ENCODE measurements around the gene USP34.

Gene USP34

GRCh38 chr2:61356261-61356957, 114.5 kb downstream of the USP34 start:
- no peak for FAIRE-seq
- TF ChIP-seq POLR2A (IDR thresholded peaks at IDR 0.05; ENCODE audit: low read depth, low read length): no peak
- DNase-seq (ENCODE audit: insufficient read length, low spot score): no peak

DNA sequence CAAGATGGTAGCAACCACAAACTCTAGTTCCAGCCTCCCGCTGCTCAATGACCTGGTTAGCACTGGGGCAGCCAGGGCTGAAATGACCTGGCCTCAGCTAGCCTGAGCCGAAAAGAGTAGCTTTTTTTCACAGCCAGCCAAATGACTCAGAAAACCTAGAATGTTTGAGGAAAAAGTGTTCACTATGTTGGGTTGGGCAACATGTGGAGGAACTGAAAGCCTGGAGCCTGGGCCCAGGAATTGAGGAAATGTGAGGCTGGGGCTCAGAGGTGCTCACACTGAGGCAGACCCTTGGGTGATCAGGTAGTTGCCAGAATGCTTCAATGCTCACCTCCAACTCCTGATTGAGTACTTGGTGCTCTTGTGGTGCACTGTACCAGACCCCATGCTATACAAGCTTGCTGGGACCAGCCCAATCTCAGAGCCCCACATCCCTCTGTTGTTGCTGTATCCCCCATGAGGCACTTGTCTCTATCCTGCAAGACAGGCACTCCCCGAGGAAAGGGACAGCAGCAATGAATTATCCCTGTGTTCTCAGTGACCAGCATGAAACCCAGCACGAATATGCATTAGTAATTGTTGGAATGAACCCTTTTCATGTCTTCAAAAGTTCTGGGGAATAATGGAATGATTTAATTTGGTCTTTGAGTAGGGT, 116.2 kb downstream of the USP34 start:
- DNase-seq (ENCODE audit: insufficient read length, low spot score): no peak

DNA sequence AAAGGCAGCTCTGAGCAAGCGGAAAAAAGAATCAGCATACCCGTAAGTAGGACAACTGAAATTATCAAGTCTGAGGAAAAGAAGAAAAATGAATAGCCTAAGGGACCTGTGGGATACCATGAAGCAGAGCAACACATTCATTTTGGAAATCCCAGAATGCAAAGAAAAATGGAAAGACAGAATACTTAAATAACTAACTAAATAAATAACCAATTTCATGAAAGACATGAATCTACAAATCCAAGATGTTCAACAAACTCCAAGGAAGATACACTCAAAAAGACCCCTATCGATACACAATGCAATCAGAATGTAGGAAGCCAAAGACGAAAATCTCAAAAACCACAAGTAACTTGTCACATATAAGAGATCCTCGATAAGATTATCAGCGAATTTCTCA, 117.0 kb downstream of the USP34 start:
- no peak for FAIRE-seq
- DNase-seq (ENCODE audit: insufficient read length, low spot score): no peak

More for the DNA sequence above, 116.2 kb downstream of the USP34 start:
- no peak for FAIRE-seq
- TF ChIP-seq POLR2A (IDR thresholded peaks at IDR 0.05; ENCODE audit: low read depth, low read length): no peak

GRCh38 chr2:61350777-61351176, 120.1 kb downstream of the USP34 start:
- no peak for FAIRE-seq
- DNase-seq (ENCODE audit: insufficient read length, low spot score): no peak
- no peak for TF ChIP-seq POLR2A (IDR thresholded peaks at IDR 0.05; ENCODE audit: low read depth, low read length)

More for the DNA sequence above, 117.0 kb downstream of the USP34 start:
- TF ChIP-seq POLR2A (IDR thresholded peaks at IDR 0.05; ENCODE audit: low read depth, low read length): no peak

GRCh38 chr2:61343141-61343540, 127.7 kb downstream of the USP34 start:
- FAIRE-seq: peak; percentile 62
- no peak for DNase-seq (ENCODE audit: insufficient read length, low spot score)
- no peak for TF ChIP-seq POLR2A (IDR thresholded peaks at IDR 0.05; ENCODE audit: low read depth, low read length)

DNA sequence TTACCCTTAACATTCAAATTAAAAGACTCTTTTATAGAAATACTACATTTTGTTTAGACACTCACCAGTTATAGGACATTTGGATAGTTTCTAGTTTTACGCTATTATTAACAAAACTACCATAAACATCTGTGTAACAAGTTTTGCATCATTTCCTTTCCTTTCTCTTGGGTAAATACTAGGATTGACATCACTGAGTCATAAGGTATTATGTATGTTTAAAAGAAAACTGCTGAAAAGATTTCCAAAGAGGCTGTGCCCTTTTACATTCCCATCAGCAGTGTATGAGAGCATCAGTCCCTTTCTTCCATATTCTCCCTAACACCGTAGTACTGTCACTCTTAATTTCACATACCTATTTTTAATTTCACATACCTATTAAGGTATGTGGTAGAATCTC, 130.6 kb downstream of the USP34 start:
- DNase-seq (ENCODE audit: insufficient read length, low spot score) (no peak), FAIRE-seq (peak; percentile 6)
- no peak for TF ChIP-seq POLR2A (IDR thresholded peaks at IDR 0.05; ENCODE audit: low read depth, low read length)

GRCh38 chr2:61338447-61338846, 132.4 kb downstream of the USP34 start:
- DNase-seq (ENCODE audit: insufficient read length, low spot score): no peak
- no peak for FAIRE-seq
- TF ChIP-seq POLR2A (IDR thresholded peaks at IDR 0.05; ENCODE audit: low read depth, low read length): no peak

GRCh38 chr2:61335187-61335586, 135.7 kb downstream of the USP34 start:
- TF ChIP-seq POLR2A (IDR thresholded peaks at IDR 0.05; ENCODE audit: low read depth, low read length): no peak
- DNase-seq (ENCODE audit: insufficient read length, low spot score) (no peak), FAIRE-seq (peak; percentile 64)

- FAIRE-seq (no peak), DNase-seq (ENCODE audit: insufficient read length, low spot score) (no peak)
- TF ChIP-seq POLR2A (IDR thresholded peaks at IDR 0.05; ENCODE audit: low read depth, low read length): no peak
These were observed 136.4 kb downstream of the USP34 start for GRCh38 chr2:61334466-61334865.

- DNase-seq (ENCODE audit: insufficient read length, low spot score) (no peak), FAIRE-seq (peak; percentile 96)
- no peak for TF ChIP-seq POLR2A (IDR thresholded peaks at IDR 0.05; ENCODE audit: low read depth, low read length)
These were observed 142.1 kb downstream of the USP34 start for GRCh38 chr2:61328707-61329251.

DNA sequence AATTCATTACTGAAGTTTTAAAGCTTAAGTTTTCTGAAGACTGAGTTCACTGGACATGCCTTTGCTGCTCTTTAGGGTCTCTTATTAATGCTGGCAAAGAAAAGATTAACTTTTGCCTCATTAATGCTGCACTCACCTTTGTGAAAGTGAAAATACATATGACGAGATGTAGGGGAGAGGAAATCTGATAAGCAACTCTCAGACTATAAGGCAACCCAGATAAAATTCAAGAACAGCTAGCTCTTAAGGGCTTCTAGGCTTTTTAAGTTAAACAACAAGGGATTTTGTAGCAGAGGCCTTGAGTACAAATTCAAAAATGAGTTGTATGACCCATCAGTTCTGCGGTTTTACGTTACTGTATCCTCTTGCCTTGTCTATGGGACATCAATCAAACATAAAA, 143.7 kb downstream of the USP34 start:
- DNase-seq (ENCODE audit: insufficient read length, low spot score) (no peak), FAIRE-seq (no peak)
- TF ChIP-seq POLR2A (IDR thresholded peaks at IDR 0.05; ENCODE audit: low read depth, low read length): no peak

DNA sequence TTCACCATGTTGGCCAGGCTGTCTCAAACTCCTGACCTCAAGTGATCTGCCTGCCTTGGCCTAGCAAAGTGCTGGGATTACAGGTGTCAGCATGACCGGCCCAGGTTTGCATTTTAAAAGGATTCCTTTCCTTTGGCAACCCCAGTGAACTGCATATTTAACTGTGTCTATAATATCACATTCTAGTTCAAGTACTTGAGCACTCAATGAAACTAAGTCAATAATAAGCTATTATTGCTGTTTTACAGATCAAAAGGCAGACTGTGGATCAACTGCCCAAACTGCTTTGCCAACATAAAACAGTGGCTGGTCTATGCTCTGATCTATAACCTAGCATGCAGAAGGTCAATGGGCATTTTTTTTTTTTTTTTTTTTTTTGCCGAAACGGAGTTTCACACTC, 144.5 kb downstream of the USP34 start:
- DNase-seq (ENCODE audit: insufficient read length, low spot score): no peak
- TF ChIP-seq POLR2A (IDR thresholded peaks at IDR 0.05; ENCODE audit: low read depth, low read length): no peak
- FAIRE-seq: no peak

DNA sequence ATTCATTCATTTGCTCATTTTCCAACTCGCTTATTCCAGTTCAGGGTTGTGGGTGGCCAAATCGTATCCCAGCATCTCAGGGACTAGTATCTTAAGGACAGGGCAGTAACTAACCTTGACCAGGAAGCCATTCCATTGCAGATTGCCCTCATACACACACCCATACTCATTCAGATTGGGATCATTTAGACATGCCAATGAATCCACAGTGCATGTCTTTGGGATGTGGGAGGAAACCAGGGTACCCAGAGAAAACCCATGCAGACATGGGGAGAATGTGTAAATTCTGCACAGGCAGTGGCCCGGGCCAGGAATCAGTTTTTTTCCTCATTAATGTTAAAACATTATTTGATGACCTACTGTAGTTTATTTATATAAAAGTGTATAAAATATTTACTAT, 150.7 kb downstream of the USP34 start:
- DNase-seq (ENCODE audit: insufficient read length, low spot score) (no peak), FAIRE-seq (no peak)
- TF ChIP-seq POLR2A (IDR thresholded peaks at IDR 0.05; ENCODE audit: low read depth, low read length): no peak

DNA sequence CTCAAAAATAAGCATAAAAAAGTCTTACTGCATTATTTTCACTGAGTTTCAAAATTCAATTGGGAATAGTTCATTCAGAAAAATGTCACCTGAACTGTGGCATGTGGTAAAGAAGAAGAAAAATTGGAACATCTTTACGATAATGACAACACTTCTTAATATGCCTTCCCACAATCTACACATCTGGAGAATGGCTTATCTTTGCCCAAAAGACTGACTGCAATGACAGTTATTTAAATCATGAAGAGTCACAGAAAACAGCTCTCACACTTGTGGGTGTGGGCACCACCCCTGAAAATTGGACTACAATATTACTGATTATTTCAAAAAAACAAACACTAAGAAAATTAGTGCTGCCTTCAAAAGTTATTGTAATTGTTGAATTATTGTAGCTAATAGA, 152.3 kb downstream of the USP34 start:
- no peak for TF ChIP-seq POLR2A (IDR thresholded peaks at IDR 0.05; ENCODE audit: low read depth, low read length)
- DNase-seq (ENCODE audit: insufficient read length, low spot score) (no peak), FAIRE-seq (no peak)

DNA sequence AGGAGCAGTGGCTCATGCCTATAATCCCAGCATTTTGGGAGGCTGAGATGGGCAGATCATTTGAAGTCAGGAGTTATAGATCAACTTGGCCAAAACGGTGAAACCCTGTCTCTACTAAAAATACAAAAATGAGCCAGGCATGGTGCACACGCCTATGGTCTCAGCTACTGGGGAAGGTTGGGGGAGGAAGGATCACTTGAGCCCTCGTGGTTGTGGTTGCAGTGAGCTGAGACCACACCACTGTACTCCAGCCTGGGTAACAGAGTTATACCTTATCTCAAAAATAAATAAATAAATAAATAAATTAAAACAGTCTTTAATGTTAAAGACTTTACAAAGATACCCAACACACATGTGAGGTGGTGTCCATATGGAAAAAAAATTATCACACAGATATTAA, 174.9 kb downstream of the USP34 start:
- no peak for DNase-seq (ENCODE audit: insufficient read length, low spot score)
- no peak for FAIRE-seq
- no peak for TF ChIP-seq POLR2A (IDR thresholded peaks at IDR 0.05; ENCODE audit: low read depth, low read length)

Data from H54 (cell line).